Neural progenitor cell (in vitro differentiated cells): ENCODE data around the gene CDS1.

ENCODE experiments used
- CTCF ChIP-seq: fragments of 200-600 bp; sonication (generic); IDR thresholded peaks from 2 replicates; pipeline ENCODE4 v1.5.1; 2017; ENCODE audit warnings: antibody characterized with exemption, mild to moderate bottlenecking
- EZH2 ChIP-seq: fragments of 200-600 bp; sonication (generic); IDR thresholded peaks from 2 replicates; pipeline ENCODE4 v1.6.1; 2017; ENCODE audit warnings: antibody characterized with exemption, mild to moderate bottlenecking, moderate library complexity

DNA sequence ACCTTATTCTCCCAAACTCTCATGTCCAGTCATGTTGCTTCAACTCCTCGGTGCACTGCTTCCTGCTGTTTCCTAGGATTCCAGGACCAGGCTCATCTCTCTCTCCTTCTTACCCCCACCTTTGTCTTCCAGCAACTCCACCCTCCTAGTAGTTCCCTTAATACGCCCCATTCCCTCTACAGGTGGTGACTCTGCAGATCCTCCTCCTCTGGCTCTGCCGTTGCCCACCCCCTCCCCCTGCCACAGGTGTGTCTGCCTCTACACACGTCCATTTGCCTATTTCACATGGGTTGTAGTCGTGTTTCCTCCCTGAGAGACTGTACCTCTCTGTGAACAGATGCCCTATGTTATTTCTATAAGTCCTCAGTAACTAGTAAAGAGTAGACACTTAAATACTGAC is 32.4 kb downstream of the CDS1 start:
- TF ChIP-seq CTCF = no peak
- no peak for TF ChIP-seq EZH2
